ENCODE results near the gene RHOF.

DNA sequence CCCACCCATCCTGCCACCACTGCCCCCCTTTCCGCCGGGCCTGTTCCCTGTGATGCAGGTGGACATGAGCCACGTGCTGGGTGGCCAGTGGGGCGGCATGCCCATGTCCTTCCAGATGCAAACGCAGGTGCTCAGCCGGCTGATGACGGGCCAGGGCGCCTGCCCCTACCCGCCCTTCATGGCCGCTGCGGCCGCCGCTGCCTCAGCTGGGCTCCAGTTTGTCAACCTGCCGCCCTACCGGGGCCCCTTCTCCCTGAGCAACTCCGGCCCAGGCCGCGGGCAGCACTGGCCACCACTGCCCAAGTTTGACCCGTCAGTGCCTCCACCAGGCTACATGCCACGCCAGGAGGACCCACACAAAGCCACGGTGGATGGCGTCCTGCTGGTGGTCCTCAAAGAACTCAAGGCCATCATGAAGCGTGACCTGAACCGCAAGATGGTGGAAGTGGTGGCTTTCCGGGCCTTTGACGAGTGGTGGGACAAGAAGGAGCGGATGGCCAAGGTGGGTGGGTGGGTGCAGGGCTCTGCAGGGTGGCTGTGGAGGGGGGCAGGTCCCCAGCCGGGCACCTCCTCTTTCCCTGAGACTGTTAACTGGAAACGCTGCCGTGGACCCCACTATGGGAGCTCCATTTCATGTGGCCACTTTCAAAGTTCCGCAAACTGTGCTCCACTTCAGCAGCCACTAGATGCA is 21.1 kb upstream of the RHOF start:
- TF ChIP-seq CTCF (IDR thresholded peaks at IDR 0.05) (no peak), POLR2A (IDR thresholded peaks at IDR 0.05) (no peak)
